ENCODE results near the gene RCAN3.

GRCh38 chr1:24459551-24460266 is 42.9 kb upstream of the RCAN3 start:
- TF ChIP-seq CTCF (IDR thresholded peaks at IDR 0.05; ENCODE audit: low read length) (no peak), EZH2 (optimal IDR thresholded peaks at IDR 0.05; ENCODE audit: low read depth, low read length) (no peak), EZH2phosphoT487 (IDR thresholded peaks at IDR 0.05; ENCODE audit: low read length) (no peak)

All from MM.1S (cell line).